Mucosa of descending colon (tissue), 3 donors: ENCODE results near the gene FBXO27. TPM values are rescaled to one million over a fixed set of nuclear protein-coding genes. Genes with fewer than 3 reads are reported as not detected.

Source experiments
- ATAC-seq: fragments of 200-7000 bp; cut with Tn5 transposase; one replicate; pipeline ENCODE4 v1.9.1; 2020; ENCODE audit warnings: mild to moderate bottlenecking, moderate library complexity
- DNase-seq, 3 donors: peaks; one replicate each; pipeline ENCODE4 v3.0.0-alpha.2; 2020
- H3K36me3 ChIP-seq: fragments of 200-600 bp; one replicate; pipeline ENCODE4 v1.8.0; 2021; ENCODE audit warnings: low read depth, mild to moderate bottlenecking
- H3K4me1 ChIP-seq: fragments of 200-600 bp; one replicate; pipeline ENCODE4 v1.8.0; 2021; ENCODE audit warnings: low read depth, mild to moderate bottlenecking
- H3K4me3 ChIP-seq: fragments of 200-600 bp; one replicate; pipeline ENCODE4 v1.8.0; 2021; ENCODE audit warnings: mild to moderate bottlenecking
- H3K9me3 ChIP-seq: fragments of 200-600 bp; one replicate; pipeline ENCODE4 v1.8.0; 2021; ENCODE audit warnings: mild to moderate bottlenecking
- CTCF ChIP-seq: fragments of 200-600 bp; IDR thresholded peaks from one replicate; pipeline ENCODE4 v1.8.0; 2022; ENCODE audit warnings: antibody characterized with exemption, mild to moderate bottlenecking
- intact Hi-C, 2 donors: fragments of 100-400 bp; cut with DNase I in 1 of 2; cut with micrococcal nuclease in 1 of 2; formaldehyde crosslinking; loops; one replicate each; pipeline versions ENCODE4 v1.11.0 to v1.11.1; 2022; cut with DNase I, micrococcal nuclease
- total RNA-seq, 3 donors: library from RNA; stranded (reverse); fragmentation: NEBNext Ultra II Directional in 2 of 3; extraction: Animal tissue kit (Norgen Biotek cat#: 25700) in 2 of 3; gene quantifications; one replicate each; pipeline versions ENCODE4 v1.2.1 to v1.2.4, GENCODE V29; 2021 to 2023
- donor health status: DM: no; HTN: no; CAD: no; lungs with moderate emphysema.
- donor health status: DM: no; HTN: no; CAD: no.
- donor health status: DM: no; HTN: yes; CAD: no.

Gene FBXO27
- total RNA-seq, 3 donors from 2014 or later, result 0.63 to 10.2 (median 1.5) TPM

DNA sequence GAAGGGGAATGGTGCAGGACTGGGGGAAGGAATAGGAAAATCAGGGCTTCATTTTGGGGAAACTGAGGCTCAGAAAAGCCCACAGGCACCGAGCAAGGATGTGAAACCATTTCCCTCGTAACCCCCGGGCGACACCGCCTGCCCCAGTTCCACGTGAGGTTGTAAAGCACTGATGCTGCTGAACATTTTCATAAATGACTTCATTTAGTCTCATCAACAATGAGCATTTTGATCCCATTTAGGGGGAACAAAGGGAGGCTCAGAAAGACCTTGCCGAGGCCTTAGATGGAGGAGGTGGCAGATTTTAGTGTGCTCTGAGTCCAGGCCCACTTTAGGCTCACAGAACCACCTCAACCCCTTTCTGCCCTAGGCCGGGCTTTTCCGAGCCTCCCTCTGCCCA, 20.5 kb upstream of the FBXO27 start:
- intact Hi-C loops, result no loop called here
- H3K36me3 ChIP-seq, result no peaks in the 10 kb centered on the region
- peaks cover 5% of the 10 kb centered on the region for H3K4me1 ChIP-seq
- ATAC-seq (no peak), DNase-seq (no peak)
- no peaks in the 10 kb centered on the region for H3K9me3 ChIP-seq
- H3K4me3 ChIP-seq, result no peak overlapping the region
- no peak for TF ChIP-seq CTCF

GRCh38 chr19:39052243-39052746, 19.9 kb upstream of the FBXO27 start:
- ATAC-seq (peak; percentile 67), DNase-seq (peak; percentile 59 to 70 (median 61))
- Histone ChIP-seq H3K9me3 (no peaks in the 10 kb centered on the region), H3K36me3 (no peaks in the 10 kb centered on the region), H3K4me1 (peaks cover 5% of the 10 kb centered on the region), H3K4me3 (no peak overlapping the region)
- intact Hi-C loops, result no loop called here
- TF ChIP-seq CTCF, result peak; percentile 59

DNA sequence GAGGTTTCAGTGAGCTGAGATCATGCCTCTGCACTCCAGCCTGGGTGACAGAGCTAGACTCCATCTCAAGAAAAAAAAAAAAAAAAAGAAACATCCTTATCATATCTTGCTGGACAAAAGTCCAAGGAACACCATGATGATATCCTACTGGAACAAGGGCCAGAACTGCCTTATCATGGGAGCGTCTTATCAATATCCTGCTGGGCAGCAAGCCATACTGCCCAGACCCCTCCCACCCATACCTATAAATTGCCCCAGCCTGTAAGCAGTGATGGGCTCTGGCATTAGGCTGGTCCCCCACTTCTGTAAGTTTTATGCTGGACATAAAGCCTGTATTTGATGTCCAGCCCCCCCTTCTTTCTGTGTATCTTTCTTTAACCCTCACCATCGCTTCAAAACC, 14.7 kb upstream of the FBXO27 start:
- intact Hi-C loops, result no loop called here
- TF ChIP-seq CTCF, result no peak
- Histone ChIP-seq H3K36me3 (no peaks in the 10 kb centered on the region), H3K9me3 (no peaks in the 10 kb centered on the region), H3K4me1 (no peaks in the 10 kb centered on the region), H3K4me3 (no peak overlapping the region)
- DNase-seq (peak in 1 of 3 donors; percentile 16), ATAC-seq (no peak)

DNA sequence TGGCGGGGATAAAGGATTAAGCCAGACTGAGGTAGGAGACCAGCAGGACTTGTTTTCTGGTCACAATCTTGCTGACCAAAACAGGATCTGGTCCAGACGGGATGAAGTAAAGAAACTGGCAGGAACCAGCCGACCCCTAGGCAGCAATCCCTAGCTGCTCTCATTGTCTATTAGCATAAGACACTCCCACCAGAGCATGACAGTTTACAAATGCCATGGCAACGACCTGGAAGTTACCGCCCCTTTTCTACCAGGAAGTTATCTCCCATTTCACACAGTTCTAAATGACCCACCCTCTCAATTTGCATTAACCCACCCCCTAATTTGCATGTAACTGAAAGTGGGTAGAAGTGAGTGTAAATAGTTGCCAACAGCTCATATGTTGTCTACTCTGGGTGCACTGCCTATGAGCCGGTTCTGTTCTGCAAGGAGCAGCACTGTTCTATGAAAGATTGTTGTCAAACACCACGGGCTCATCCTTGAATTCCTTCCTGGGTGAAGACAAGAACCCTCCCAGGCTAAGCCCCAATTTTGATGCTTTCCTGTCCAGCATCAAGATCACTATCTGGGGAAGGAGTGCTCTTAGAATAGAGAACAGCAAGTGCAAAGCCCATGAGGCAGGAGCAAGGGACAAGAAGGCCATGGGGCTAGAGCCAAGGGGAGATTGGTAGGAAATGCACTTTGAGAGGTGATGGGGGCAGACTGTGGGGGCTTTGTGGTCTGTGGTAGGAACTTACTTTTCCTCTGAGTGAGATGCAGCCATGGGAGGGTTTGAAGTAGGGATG, 13.9 kb upstream of the FBXO27 start:
- peak; percentile 34 for ATAC-seq

GRCh38 chr19:39045506-39045905, 13.2 kb upstream of the FBXO27 start:
- intact Hi-C loops, result no loop called here
- ATAC-seq, result no peak
- Histone ChIP-seq H3K36me3 (no peaks in the 10 kb centered on the region), H3K9me3 (no peaks in the 10 kb centered on the region), H3K4me3 (no peak overlapping the region), H3K4me1 (no peaks in the 10 kb centered on the region)
- no peak for TF ChIP-seq CTCF
- DNase-seq, result no peak

More for the DNA sequence above, 13.9 kb upstream of the FBXO27 start:
- Histone ChIP-seq H3K36me3 (no peaks in the 10 kb centered on the region), H3K9me3 (no peaks in the 10 kb centered on the region), H3K4me1 (no peaks in the 10 kb centered on the region), H3K4me3 (no peak overlapping the region)
- DNase-seq, result no peak
- intact Hi-C loops, result no loop called here
- no peak for TF ChIP-seq CTCF
